Adrenal gland (tissue), 5 donors: ENCODE results near the gene USP11.

Experiments
- CTCF ChIP-seq, 6 experiments: fragments of 450-650 bp in 4 of 6; fragments of 200-600 bp in 2 of 6; sonication (generic) in 1 of 6; IDR thresholded peaks; 1 replicate in 5 of 6; 2 replicates in 1 of 6; pipeline versions ENCODE4 v1.5.1 to v1.8.0; 2016 to 2021; ENCODE audit warnings: antibody characterized with exemption in 6 of 6, mild to moderate bottlenecking in 2 of 6, moderate library complexity in 1 of 6
- POLR2A ChIP-seq, 2 donors: fragments of 450-650 bp; IDR thresholded peaks; one replicate each; pipeline ENCODE4 v1.6.1; 2017; ENCODE audit warnings: antibody characterized with exemption in 2 of 2, mild to moderate bottlenecking in 2 of 2, moderate library complexity in 1 of 2
- donor health status: DM: no; HTN: no; CAD: no.

- TF ChIP-seq CTCF (IDR thresholded peaks at IDR 0.05) (no peak), POLR2A (IDR thresholded peaks at IDR 0.05) (no peak)
These were observed 3.4 kb upstream of the USP11 start for GRCh38 chrX:47229427-47229826.
